HUES6 (cell line): ENCODE data around the gene ATP6V0B.

Source experiments
- H3K27ac ChIP-seq: 2 replicates; pipeline ENCODE4 v1.7.0; 2013; ENCODE audit warnings: low read depth, mild to moderate bottlenecking, low read length, inconsistent platforms
- H3K27me3 ChIP-seq: 2 replicates; pipeline ENCODE4 v1.6.1; 2013; ENCODE audit warnings: low read length; ENCODE audit not compliant: control insufficient read depth, insufficient read depth
- H3K36me3 ChIP-seq: 2 replicates; pipeline ENCODE4 v1.6.1; 2013; ENCODE audit warnings: low read length; ENCODE audit not compliant: control insufficient read depth, insufficient read depth
- H3K4me1 ChIP-seq: 2 replicates; pipeline ENCODE4 v1.6.1; 2013; ENCODE audit warnings: low read length; ENCODE audit not compliant: control insufficient read depth, insufficient read depth
- H3K4me3 ChIP-seq: 2 replicates; pipeline ENCODE4 v1.5.1; 2013; ENCODE audit warnings: low read depth, low read length
- H3K9ac ChIP-seq: one replicate; pipeline ENCODE4 v1.6.1; 2013; ENCODE audit warnings: mild to moderate bottlenecking, low read length
- H3K9me3 ChIP-seq: 2 replicates; pipeline ENCODE4 v1.6.1; 2013; ENCODE audit warnings: low read depth, low read length; ENCODE audit not compliant: control insufficient read depth, insufficient read depth

ATP6V0B gene

DNA sequence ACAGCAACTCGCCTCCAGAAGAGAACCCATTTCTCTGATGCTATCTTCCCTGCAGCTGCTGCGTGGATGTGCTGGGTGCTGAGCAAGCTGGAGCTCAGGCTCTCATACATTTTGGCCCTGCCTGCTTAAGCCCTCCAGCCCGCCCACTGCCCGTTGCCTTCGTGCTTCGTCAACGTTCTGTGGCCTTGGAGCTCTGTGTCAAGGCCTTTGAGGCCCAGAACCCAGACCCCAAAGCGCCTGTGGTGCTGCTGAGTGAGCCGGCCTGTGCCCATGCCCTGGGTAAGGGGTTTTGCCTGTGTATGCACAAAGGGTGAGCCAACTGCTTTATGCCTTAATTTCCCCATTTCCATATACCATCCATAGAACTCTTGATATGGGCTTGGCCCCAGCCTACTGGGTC lies 3.8 kb upstream of the ATP6V0B start:
- Histone ChIP-seq H3K4me1 (peaks cover 17% of the 10 kb centered on the region; the same call in 1 of the 2 replicates), H3K9ac (no peak overlapping the region), H3K4me3 (peak overlapping the region; percentile 92), H3K9me3 (no peaks in the 10 kb centered on the region), H3K27ac (no peak overlapping the region), H3K36me3 (peaks cover 24% of the 10 kb centered on the region), H3K27me3 (no peaks in the 10 kb centered on the region)

DNA sequence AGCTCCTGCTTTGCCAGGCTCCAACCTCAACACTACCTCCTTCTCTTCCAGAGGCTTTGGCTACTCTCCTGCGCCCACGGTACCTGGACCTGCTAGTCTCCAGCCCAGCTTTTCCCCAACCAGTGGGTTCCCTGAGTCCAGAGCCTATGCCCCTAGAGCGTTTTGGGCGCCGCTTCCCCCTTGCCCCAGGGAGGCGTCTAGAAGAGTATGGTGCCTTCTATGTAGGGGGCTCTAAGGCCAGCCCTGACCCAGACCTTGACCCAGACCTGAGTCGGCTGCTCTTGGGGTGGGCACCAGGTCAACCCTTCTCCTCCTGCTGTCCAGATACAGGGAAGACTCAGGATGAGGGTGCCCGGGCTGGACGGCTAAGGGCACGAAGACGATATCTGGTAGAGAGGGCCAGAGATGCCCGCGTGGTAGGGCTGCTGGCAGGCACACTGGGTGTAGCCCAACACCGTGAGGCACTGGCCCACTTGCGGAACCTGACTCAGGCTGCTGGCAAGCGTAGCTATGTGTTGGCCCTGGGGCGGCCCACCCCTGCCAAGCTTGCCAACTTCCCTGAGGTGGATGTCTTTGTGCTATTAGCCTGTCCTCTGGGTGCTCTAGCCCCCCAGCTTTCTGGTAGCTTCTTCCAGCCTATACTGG lies 3.3 kb upstream of the ATP6V0B start:
- Histone ChIP-seq H3K36me3 (peaks cover 27% of the 10 kb centered on the region), H3K4me1 (peaks cover 18% of the 10 kb centered on the region; the same call in 1 of the 2 replicates), H3K27ac (no peak overlapping the region), H3K9me3 (no peaks in the 10 kb centered on the region), H3K27me3 (no peaks in the 10 kb centered on the region), H3K4me3 (no peak overlapping the region), H3K9ac (no peak overlapping the region)

DNA sequence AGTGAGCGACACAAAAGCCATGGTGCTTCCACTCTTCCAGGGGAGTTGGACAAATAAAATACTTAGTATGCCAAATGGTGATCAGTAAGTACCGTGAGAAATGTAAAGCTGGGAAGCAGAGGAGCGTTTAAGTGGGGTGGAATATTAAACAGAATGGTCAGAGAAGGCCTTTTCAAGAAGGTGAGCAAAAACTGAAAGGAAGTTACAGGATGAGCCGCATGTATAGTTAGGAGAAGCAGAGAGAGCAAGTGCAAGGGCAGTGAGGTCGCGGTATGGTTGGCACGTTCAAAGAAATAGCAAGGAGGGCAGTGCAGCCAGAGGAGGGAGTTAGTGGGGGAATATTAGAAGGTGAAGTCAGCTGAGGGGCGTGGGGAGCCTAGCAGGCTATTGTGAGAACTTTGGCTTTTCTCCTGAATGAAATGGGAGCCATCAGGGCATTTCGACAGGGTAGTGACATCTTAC lies 748 bp upstream of the ATP6V0B start:
- Histone ChIP-seq H3K9ac (peak overlapping the region; percentile 91), H3K36me3 (peaks cover 42% of the 10 kb centered on the region), H3K27me3 (no peaks in the 10 kb centered on the region), H3K4me1 (peaks cover 18% of the 10 kb centered on the region; the same call in 1 of the 2 replicates), H3K9me3 (no peaks in the 10 kb centered on the region), H3K4me3 (peak overlapping the region; percentile 82), H3K27ac (no peak overlapping the region)

DNA sequence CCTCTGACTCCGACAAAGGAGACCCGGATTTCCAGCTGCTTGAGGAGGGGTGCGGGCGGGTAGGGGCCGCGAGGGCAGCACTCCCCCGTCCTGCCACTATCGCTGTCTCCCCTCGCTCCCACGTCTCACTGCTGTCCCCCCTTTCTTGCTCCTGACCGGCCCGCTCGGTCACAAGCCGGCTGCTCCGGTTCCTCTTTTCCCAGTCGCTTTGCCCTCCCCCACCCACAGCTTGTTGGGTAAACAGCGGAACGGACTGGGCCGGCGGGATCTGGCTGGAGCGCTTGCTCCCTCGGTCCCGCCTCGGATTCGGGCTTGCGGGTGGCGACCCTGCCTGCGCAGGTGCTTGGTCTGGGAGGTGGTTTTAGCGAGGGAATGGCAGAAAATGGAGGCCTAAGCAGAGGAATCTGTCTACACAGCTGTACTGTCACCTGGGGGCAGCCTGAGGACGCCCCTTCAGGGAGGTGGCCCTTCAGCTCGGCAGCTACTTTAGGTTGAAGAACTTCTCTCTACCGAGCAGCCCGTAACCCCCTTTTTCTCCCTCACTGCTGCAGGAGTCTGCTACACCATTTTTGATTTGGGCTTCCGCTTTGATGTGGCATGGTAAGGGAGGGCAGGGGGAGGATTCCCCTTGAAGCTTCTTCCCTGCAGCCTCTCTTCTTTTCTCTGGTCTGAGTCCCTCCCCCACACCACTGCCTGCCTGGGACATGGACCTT lies 645 bp downstream of the ATP6V0B start:
- H3K4me1 ChIP-seq: peaks cover 25% of the 10 kb centered on the region
- H3K27me3 ChIP-seq: no peaks in the 10 kb centered on the region
- no peaks in the 10 kb centered on the region for H3K9me3 ChIP-seq
- H3K4me3 ChIP-seq: peak overlapping the region; percentile 82
- peak overlapping the region; percentile 91 for H3K9ac ChIP-seq
- peaks cover 42% of the 10 kb centered on the region for H3K36me3 ChIP-seq
- peak overlapping the region; percentile 73; the same call in 1 of the 2 replicates for H3K27ac ChIP-seq

DNA sequence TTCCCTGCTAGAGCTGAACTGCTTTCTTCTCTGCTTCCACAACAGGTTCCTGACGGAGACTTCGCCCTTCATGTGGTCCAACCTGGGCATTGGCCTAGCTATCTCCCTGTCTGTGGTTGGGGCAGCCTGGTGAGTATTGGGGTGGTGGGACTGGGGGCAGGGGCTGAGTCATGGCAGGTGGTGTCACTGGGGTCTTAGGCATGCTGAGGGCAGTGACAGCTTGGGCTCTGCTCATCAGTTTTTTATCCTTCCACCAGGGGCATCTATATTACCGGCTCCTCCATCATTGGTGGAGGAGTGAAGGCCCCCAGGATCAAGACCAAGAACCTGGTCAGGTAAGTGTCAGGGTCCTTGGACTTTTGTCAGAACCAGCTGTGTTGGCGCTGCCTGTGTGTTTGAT lies 1.3 kb downstream of the ATP6V0B start:
- H3K27ac ChIP-seq: no peak overlapping the region

DNA sequence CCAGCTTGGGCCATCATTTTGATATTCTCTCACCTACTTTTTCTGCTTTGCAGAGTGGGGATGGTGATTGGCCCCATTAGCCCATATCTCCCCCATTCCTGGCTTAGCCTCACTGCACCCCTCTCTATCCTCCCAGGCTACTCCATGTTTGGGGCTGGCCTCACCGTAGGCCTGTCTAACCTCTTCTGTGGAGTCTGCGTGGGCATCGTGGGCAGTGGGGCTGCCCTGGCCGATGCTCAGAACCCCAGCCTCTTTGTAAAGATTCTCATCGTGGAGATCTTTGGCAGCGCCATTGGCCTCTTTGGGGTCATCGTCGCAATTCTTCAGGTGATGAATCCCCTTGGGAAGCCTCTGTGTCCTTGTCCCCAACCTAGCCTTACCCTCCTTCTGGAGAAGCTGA lies 2.1 kb downstream of the ATP6V0B start:
- H3K27me3 ChIP-seq: no peaks in the 10 kb centered on the region
- H3K9me3 ChIP-seq: no peaks in the 10 kb centered on the region
- peaks cover 25% of the 10 kb centered on the region for H3K4me1 ChIP-seq
- H3K36me3 ChIP-seq: peaks cover 41% of the 10 kb centered on the region
- no peak overlapping the region for H3K4me3 ChIP-seq
- no peak overlapping the region for H3K27ac ChIP-seq
- H3K9ac ChIP-seq: no peak overlapping the region

More for the DNA sequence above, 1.3 kb downstream of the ATP6V0B start:
- Histone ChIP-seq H3K4me1 (peaks cover 25% of the 10 kb centered on the region), H3K4me3 (peak overlapping the region; percentile 82), H3K9ac (peak overlapping the region; percentile 91), H3K9me3 (no peaks in the 10 kb centered on the region), H3K27me3 (no peaks in the 10 kb centered on the region), H3K36me3 (peaks cover 41% of the 10 kb centered on the region)

DNA sequence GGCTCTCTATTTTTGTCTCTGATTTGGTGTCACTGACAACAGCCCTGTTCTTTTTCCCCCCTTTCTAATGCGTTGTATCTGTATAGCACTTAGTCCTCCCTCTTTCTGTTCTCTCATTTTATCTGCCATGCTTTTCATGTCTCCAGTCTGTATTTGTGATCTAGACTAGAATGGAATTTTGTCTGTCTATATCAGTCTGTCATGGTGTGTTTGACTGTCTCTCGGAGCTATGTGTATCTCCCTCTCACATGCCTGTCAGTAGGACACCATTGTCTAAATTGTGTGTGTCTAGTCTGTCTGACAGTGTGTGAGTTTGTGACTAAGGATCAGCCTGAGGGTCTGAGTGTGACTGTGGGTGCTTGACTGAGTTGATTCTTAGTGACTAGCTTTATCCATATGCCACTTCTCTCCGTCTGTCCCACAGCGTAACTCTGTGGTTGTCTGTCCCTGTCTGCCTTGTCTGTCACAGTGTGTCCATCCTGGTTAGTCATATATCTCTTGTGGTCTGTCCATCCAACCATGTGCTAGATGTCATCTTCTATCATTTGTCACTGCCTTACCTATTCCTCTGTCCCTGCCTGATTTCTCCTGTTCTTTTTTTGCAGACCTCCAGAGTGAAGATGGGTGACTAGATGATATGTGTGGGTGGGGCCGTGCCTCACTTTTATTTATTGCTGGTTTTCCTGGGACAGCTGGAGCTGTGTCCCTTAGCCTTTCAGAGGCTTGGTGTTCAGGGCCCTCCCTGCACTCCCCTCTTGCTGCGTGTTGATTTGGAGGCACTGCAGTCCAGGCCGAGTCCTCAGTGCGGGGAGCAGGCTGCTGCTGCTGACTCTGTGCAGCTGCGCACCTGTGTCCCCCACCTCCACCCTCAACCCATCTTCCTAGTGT lies 2.9 kb downstream of the ATP6V0B start:
- no peaks in the 10 kb centered on the region for H3K27me3 ChIP-seq
- H3K36me3 ChIP-seq: peaks cover 38% of the 10 kb centered on the region
- peak overlapping the region; percentile 71 for H3K4me3 ChIP-seq
- peaks cover 25% of the 10 kb centered on the region for H3K4me1 ChIP-seq
- H3K9me3 ChIP-seq: no peaks in the 10 kb centered on the region
- peak overlapping the region; percentile 88 for H3K9ac ChIP-seq
- no peak overlapping the region for H3K27ac ChIP-seq

DNA sequence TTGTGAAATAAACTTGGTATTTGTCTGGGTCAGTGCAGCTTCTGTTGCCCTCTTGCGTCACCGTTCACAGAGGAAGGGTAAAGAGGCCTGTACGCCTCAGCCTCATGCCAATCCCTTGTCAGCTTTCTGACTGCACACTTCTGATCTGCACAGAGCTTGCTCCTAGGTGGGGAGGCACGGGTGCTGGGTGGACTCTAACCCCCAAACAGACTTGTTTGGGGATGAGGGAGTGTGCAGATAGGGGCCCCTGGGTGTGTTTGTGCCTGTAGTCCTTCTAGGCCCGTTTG lies 3.4 kb downstream of the ATP6V0B start:
- Histone ChIP-seq H3K27ac (no peak overlapping the region), H3K9ac (peak overlapping the region; percentile 88), H3K36me3 (peaks cover 38% of the 10 kb centered on the region), H3K4me1 (peaks cover 25% of the 10 kb centered on the region), H3K4me3 (peak overlapping the region; percentile 71), H3K27me3 (no peaks in the 10 kb centered on the region), H3K9me3 (no peaks in the 10 kb centered on the region)

DNA sequence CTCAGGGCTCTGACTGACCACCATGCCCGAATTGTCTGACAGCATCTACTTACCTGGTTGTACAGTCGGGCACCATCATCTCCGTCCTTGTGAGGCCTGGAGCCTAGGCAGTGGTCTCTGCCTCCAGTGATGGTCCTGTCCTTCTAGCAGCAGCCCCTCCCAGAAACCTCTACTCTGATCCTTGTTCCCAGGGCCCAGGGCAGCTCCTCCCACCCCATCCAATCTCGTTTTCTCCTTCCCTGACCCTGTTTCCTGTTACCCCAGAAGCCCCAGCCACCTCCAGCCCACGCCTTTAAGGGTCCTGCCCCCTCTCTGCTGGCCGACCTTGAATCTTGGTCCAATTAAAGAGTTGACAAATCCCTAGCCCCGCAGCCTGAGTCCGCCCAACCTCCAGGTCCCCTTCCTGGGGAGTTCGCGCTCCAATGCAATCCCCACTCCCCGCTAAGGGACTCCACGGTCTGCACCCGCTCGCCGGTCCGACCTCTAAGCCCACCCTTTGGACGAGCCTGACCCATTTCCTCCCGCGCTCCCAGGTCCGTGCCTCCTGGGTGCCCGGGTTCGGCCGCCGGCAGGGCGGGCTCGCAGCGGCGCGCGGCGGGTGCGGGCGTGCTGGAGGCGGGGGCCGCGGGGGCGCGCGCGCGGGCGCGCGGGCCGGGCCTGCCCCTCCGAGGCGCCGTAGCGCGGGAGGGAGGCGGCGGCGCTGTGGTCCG lies 3.9 kb downstream of the ATP6V0B start, which contains the start of gene B4GALT2:
Gene B4GALT2, plus strand, starts transcription at position 660 of the 710 bp plus-strand sequence. CDS start 1,951 bp downstream, outside the sequence.
- Histone ChIP-seq H3K4me1 (peaks cover 23% of the 10 kb centered on the region), H3K9me3 (no peaks in the 10 kb centered on the region), H3K9ac (peak within 1 kb of the TSS; percentile 88), H3K27me3 (no peaks in the 10 kb centered on the region), H3K4me3 (peak within 1 kb of the TSS; percentile 71), H3K27ac (no peak within 1 kb of the TSS; the same call in 1 of the 2 replicates), H3K36me3 (peaks cover 39% of the 10 kb centered on the region)

DNA sequence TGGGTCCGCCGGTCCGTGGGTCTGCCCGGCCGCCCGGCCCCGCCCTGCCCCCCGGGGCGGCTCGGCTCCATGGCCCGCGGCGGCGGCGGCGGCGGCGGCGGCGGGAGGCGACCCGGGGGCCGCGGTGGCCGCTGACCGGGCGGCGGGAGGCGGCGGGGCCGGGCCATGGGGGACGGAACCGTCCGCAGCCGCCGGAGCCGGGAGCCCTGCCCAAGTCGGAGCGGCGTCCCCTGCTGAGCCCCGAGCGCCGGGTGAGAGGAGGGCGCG lies 4.4 kb downstream of the ATP6V0B start:
- Histone ChIP-seq H3K9ac (peak overlapping the region; percentile 22), H3K27ac (no peak overlapping the region), H3K9me3 (no peaks in the 10 kb centered on the region), H3K27me3 (no peaks in the 10 kb centered on the region), H3K36me3 (peaks cover 42% of the 10 kb centered on the region), H3K4me1 (peaks cover 18% of the 10 kb centered on the region), H3K4me3 (peak overlapping the region; percentile 61)
